Mesothelial cell of epicardium (in vitro differentiated cells): ENCODE results near the gene TPM1. TPM values are rescaled to one million over a fixed set of nuclear protein-coding genes. Genes with fewer than 3 reads are reported as not detected.
A peak's percentile ranks its signal among the peaks of the same experiment; 100 is the strongest.

Experiments used
- DNase-seq, 2 experiments: peaks; one replicate each; pipeline ENCODE4 v3.0.0; 2021; ENCODE audit warnings: low spot score in 2 of 2; ENCODE audit not compliant: unreplicated experiment in 2 of 2
- H3K27ac Mint-ChIP-seq: 2 replicates; pipeline ENCODE4 v1.8.0; 2021; ENCODE audit warnings: mixed read lengths
- H3K27me3 Mint-ChIP-seq: 2 replicates; pipeline ENCODE4 v1.8.0; 2021; ENCODE audit warnings: low read depth, mixed read lengths
- H3K36me3 Mint-ChIP-seq: 2 replicates; pipeline ENCODE4 v1.8.0; 2021; ENCODE audit warnings: mixed read lengths
- H3K4me1 Mint-ChIP-seq: 2 replicates; pipeline ENCODE4 v1.8.0; 2021; ENCODE audit warnings: mixed read lengths
- H3K4me3 Mint-ChIP-seq: 2 replicates; pipeline ENCODE4 v1.8.0; 2021; ENCODE audit warnings: mild to moderate bottlenecking, moderate library complexity, mixed read lengths
- H3K9me3 Mint-ChIP-seq: 2 replicates; pipeline ENCODE4 v1.8.0; 2021; ENCODE audit warnings: mixed read lengths
- CTCF ChIP-seq: fragments of 200-600 bp; sonication (generic); IDR thresholded peaks from one replicate; pipeline ENCODE4 v1.5.0; 2021; ENCODE audit warnings: antibody characterized with exemption; ENCODE audit not compliant: unreplicated experiment
- total RNA-seq: library from RNA; stranded (reverse); gene quantifications from 3 replicates; pipeline ENCODE4 v1.2.1, GENCODE V29; 2021

The TPM1 gene
- total RNA-seq, 1 donor from 2014 or later = 659 TPM

- peaks cover 32% of the 10 kb centered on the region for H3K4me1 Mint-ChIP-seq
- H3K9me3 Mint-ChIP-seq = no peaks in the 10 kb centered on the region
- H3K27me3 Mint-ChIP-seq = peaks cover 1% of the 10 kb centered on the region
- no peak overlapping the region for H3K4me3 Mint-ChIP-seq
- DNase-seq = no peak
- H3K27ac Mint-ChIP-seq = peak overlapping the region; percentile 81
- H3K36me3 Mint-ChIP-seq = no peaks in the 10 kb centered on the region
- TF ChIP-seq CTCF = no peak
Observed at GRCh38 chr15:63037976-63038720, 4.4 kb upstream of the TPM1 start.

GRCh38 chr15:63038926-63039673 is 3.4 kb upstream of the TPM1 start:
- Mint-ChIP-seq H3K36me3 (no peaks in the 10 kb centered on the region), H3K4me3 (no peak overlapping the region), H3K27ac (peak overlapping the region; percentile 81), H3K9me3 (no peaks in the 10 kb centered on the region), H3K27me3 (peaks cover 1% of the 10 kb centered on the region), H3K4me1 (peaks cover 33% of the 10 kb centered on the region)
- no peak for DNase-seq
- TF ChIP-seq CTCF = no peak

GRCh38 chr15:63039811-63040210 is 2.7 kb upstream of the TPM1 start:
- H3K36me3 Mint-ChIP-seq = no peaks in the 10 kb centered on the region
- no peak overlapping the region for H3K4me3 Mint-ChIP-seq
- peak overlapping the region; percentile 12 for H3K27ac Mint-ChIP-seq
- H3K9me3 Mint-ChIP-seq = no peaks in the 10 kb centered on the region
- DNase-seq = no peak
- H3K27me3 Mint-ChIP-seq = peaks cover 1% of the 10 kb centered on the region
- TF ChIP-seq CTCF = no peak
- peaks cover 39% of the 10 kb centered on the region for H3K4me1 Mint-ChIP-seq

GRCh38 chr15:63040509-63040908 is 2.0 kb upstream of the TPM1 start:
- peak overlapping the region; percentile 87 for H3K27ac Mint-ChIP-seq
- peaks cover 46% of the 10 kb centered on the region for H3K4me1 Mint-ChIP-seq
- no peak for DNase-seq
- peaks cover 1% of the 10 kb centered on the region for H3K27me3 Mint-ChIP-seq
- H3K4me3 Mint-ChIP-seq = no peak overlapping the region
- H3K9me3 Mint-ChIP-seq = no peaks in the 10 kb centered on the region
- no peaks in the 10 kb centered on the region for H3K36me3 Mint-ChIP-seq
- TF ChIP-seq CTCF = no peak

GRCh38 chr15:63040954-63041353 is 1.6 kb upstream of the TPM1 start:
- Mint-ChIP-seq H3K36me3 (peaks cover 3% of the 10 kb centered on the region), H3K4me3 (peak overlapping the region; percentile 74), H3K27ac (peak overlapping the region; percentile 87), H3K4me1 (peaks cover 50% of the 10 kb centered on the region), H3K9me3 (no peaks in the 10 kb centered on the region), H3K27me3 (peaks cover 1% of the 10 kb centered on the region)
- TF ChIP-seq CTCF = no peak
- DNase-seq = no peak
